GM21737 (cell line): ENCODE measurements around the gene CD28.
"Not testable (repeated sequence)": the region's sequence is repeated elsewhere in the genome, so short reads cannot be mapped to it uniquely, and the experiment has no call there.

Source experiments
- ATAC-seq: cut with Tn5 transposase; IDR thresholded peaks from one replicate; pipeline ENCODE4 v1.9.1; 2021; ENCODE audit warnings: mild to moderate bottlenecking, moderate library complexity; ENCODE audit not compliant: unreplicated experiment

Gene CD28

DNA sequence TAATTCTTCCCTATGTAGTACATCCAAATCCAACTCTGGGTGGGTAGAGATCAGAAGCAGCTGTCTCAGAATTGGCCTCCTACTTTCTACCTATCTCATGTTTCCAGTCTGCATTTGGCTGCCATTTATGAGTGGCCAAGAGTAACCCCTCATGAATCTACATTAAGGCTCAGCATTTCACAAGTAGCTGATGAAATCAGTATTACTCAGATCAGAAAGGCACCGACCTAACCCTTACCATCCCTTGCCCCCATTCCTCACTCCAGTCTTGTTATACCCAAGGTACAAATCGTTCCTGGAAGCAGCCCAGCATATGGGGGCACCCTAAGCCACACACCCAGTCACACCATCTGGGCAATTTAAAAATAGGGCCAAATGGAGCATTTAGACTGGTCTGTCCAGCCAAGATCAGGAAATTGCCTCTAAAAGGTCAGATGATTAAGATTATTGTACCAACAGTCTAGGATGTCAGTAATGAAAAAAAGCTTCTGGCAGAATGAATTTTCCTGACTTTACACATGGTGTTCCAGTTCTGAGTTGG is 37.1 kb downstream of the CD28 start:
- no peak for ATAC-seq

GRCh38 chr2:203744091-203744490 is 37.7 kb downstream of the CD28 start:
- ATAC-seq: no peak

GRCh38 chr2:203745267-203745666 is 38.8 kb downstream of the CD28 start:
- no peak for ATAC-seq

GRCh38 chr2:203748331-203749126 is 42.1 kb downstream of the CD28 start:
- ATAC-seq: no peak

- no peak for ATAC-seq
These were observed 44.1 kb downstream of the CD28 start for GRCh38 chr2:203750346-203751068.

DNA sequence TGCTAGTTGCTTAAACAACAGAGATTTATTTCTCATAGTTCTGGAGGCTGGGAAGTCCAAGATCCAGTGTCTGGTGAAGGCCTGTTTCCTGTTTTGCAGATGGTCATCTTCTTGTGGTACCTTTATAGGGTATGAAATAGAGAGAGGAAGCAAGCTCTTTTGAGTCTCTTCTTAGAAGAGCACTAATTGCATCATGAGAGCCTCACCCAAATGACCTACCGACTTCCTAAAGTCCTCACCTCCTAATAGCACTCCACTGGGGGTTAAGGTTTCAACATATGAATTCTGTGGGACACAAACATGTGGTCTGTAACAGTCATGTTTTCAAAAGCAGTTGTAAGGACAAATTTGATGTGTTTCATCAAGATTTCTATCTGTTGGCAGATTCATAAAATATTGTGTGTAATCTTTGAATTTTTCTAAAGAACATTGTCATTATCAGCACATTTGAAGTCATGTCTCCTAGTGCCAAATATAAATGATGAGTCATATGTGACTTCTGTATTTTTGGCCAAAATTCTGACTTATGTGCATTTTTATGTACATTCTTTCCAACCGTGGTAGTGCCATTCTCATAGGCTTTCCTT is 45.3 kb downstream of the CD28 start:
- no peak for ATAC-seq

DNA sequence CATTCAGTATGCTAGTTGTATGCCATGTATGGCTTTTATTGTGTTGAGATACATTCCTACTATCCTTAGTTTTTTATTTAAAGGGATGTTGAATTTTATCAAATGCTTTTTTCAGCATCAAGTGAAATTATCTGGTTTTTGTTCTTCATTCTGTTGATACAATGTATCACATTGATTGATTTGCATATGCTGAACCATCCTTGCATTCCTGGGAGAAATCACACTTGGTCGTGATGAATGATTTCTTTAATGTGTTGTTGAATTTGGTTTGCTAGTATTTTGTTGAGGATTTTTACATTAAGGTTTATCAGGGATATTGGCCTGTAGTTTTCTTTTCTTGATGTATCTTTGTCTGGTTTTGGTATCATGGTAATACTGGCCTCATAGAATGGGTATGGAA is 49.7 kb downstream of the CD28 start:
- ATAC-seq: no peak

DNA sequence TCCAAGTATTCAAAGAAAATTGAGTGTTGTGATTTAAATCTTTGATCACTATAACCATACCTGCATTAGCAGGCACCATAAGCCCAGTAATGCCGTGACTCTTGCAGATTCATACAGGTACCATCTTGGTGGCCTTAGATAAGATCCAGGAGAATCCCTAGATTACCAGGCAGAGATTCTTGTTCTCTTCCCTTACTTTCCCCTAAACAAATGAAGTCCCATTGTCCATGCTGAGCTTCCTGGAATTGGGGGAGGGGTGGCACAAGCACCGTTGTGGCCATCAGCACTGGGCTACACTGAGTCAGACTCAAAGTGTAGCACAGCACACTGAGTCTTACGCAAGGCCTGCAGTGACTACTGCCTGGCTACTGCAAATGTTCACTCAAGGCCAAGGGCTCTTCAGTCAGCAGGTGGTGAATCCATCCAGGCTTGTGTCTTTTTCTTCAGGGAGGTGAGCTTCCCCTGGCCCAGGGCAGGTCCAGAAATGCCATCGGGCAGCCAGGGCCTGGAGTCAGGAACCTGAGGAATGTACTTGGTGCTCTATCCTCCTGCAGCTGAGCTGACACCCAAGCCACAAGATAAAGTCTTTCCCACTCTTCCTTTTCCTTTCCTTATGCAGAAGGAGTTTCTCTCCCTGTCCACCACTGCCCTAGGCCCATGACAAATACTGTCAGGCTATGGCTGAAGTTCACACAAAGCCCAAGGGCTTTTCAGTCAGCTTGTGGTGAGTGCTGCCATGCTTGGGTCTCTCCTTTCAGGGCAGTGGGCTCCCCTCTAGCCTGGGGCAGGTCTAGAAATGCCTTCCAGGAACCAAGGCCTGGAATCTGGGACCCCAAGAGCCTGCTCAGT is 52.6 kb downstream of the CD28 start:
- no peak for ATAC-seq

- ATAC-seq: no peak
These were observed 53.4 kb downstream of the CD28 start for GRCh38 chr2:203759690-203760365.

GRCh38 chr2:203761121-203761520 is 54.7 kb downstream of the CD28 start:
- no peak for ATAC-seq

DNA sequence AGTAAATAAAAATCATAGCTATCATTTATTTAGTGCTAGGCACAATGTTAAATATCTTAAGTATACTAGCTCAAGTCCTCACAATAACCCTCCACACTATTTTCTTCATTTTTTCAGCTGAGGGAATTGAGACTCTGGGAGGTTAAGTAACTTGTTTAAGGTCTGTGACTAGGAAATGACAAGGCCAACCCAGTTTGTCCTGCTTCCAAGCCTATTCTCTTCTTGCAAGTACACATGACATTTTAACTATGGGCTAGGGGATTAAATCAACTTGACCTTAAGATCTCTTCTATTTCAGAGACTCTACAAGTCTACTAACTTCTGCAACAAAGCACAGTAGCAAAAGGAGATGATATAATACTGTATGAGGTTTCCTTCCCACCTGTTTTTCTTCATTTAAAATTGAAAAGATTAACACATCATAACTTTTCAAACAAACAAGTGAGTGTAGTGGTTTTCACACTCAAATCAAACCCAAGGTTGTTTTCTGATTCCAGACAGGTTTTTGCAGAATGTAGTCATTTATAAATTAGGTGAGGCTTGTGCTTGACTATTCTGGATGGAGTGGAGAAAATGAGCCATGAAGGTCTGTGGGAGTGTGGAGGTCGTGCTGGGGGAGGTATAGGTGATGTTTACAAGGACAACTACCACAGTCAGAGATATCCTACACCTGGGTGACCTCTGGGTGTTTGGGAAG is 57.0 kb downstream of the CD28 start:
- ATAC-seq: no peak

DNA sequence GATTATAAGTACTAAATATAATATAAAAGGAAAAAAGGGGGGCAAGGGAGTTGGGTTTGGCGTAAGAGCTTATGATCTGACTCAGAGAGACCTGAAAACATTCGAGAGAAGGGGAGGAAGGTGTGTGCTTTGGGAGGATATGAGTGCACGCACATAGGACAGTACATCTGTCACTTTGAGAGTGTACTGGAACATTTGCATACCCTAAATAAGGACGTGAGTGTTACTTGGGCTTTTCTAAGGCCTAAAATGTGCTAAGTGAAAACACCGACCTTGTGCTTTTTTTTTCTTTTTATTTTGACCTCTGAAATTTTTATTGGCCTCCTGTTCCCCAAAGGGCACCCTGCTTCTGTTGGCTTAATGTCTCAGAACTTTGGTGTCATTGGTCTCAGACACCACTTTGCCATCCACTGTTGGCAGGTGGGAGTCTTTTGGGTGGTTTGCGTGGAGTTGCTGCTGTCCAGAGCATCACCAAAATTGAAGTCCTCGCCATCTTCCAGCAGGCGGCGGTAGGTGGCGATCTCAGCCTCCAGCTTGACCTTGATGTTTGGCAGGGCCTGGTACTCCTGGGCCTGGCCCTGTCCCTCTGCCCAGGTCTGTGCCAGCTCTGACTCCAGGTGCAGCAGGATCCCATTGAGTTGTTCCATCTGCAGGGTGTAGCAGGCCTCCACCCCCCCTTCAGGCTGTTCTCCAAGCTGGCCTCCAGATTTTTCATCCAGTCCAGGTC is 57.7 kb downstream of the CD28 start:
- no peak for ATAC-seq

GRCh38 chr2:203772456-203773165 is 66.2 kb downstream of the CD28 start:
- ATAC-seq: no peak

GRCh38 chr2:203774760-203775159 is 68.3 kb downstream of the CD28 start:
- no peak for ATAC-seq

DNA sequence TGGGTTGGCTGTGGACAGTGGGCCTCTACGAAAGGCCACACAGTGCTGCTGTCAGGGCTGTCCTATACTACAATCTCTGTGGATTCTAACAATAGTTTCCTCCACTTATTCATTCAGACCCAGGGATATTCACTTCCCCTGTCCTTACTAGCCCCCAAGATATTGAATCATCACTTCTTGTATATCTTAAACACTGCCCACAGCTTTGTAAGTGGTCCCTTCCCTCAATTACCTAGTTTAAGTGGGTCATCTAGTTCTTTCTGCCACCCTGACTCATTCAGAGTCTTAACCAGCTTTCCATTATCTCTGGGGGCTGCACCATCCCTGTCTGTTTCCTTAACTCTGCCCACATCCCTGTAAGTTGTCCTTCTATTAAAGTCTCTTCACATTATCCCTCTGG is 69.2 kb downstream of the CD28 start:
- ATAC-seq: no peak

DNA sequence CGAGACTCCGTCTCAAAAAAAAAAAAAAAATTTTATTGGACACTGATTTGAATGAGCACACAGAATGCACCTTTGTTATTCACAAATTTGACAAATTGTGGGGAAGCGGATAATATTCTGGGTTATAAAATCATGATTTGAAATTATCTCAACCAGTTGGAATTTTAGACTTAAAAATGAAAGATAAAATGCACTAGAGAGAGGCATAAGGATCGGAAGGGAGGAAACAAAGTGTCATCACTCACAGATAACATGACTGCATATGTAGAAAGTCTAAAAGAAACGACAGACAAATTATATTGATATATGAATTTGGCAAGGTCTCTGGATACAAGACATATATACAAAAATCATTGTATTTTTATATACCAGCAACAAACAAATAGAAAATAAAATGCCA is 70.6 kb downstream of the CD28 start:
- ATAC-seq: no peak

DNA sequence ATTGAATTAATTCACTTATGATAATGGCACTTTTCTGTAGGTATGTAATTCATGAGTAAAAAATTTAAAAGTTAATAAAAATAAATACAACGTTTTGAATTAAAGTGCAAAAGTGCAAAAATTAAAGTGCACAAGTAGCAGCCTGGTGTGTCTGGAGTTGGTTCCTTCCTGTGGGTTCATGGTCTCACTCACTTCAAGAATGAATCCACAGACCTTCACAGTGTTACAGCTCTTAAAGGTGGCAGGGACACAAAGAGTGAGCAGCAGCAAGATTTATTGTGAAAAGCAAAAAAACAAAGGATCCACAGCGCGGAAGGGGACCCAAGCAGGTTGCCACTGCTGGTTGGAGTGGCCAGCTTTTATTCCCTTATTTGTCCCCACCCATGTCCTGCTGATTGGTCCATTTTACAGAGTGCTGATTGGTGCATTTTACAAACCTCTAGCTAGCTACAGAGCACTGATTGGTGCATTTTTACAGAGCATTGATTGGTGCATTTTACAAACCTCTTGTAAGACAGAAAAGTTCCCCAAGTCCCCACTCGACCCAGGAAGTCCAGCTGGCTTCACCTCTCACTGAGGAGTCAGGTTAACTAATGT is 73.1 kb downstream of the CD28 start:
- ATAC-seq: not testable (repeated sequence)

- no peak for ATAC-seq
These were observed 73.8 kb downstream of the CD28 start for GRCh38 chr2:203780231-203780630.
